ENCODE results near the gene PTPRD.
"Not testable (repeated sequence)": the region's sequence is repeated elsewhere in the genome, so short reads cannot be mapped to it uniquely, and the experiment has no call there.

Gene PTPRD

GRCh38 chr9:10479172-10479571, 133.6 kb downstream of the PTPRD start:
- DNase-seq (ENCODE audit: low spot score) = no peak

- DNase-seq (ENCODE audit: low spot score) = not testable (repeated sequence)
Observed at GRCh38 chr9:10449201-10449617, 163.6 kb downstream of the PTPRD start.

- no peak for DNase-seq (ENCODE audit: low spot score)
Observed at GRCh38 chr9:10447036-10447435, 165.8 kb downstream of the PTPRD start.

DNA sequence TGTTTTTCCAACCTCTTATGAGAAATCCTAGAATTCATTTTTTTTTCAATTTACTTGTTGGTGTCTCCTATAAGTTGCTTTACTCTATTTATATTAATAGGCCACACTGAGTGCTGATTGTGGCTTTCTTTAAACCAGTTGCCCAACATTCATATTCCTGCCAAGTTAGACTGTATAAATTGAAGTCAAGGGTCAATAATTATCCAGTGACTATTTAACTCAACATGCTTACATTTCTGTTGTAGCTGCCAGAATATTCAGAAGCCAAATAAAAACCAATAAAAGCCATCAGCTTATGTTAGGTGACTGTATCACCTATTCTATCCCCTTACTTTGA, 169.0 kb downstream of the PTPRD start:
- no peak for DNase-seq (ENCODE audit: low spot score)

- DNase-seq (ENCODE audit: low spot score) = no peak
Observed at GRCh38 chr9:10443181-10443867, 169.5 kb downstream of the PTPRD start.

DNA sequence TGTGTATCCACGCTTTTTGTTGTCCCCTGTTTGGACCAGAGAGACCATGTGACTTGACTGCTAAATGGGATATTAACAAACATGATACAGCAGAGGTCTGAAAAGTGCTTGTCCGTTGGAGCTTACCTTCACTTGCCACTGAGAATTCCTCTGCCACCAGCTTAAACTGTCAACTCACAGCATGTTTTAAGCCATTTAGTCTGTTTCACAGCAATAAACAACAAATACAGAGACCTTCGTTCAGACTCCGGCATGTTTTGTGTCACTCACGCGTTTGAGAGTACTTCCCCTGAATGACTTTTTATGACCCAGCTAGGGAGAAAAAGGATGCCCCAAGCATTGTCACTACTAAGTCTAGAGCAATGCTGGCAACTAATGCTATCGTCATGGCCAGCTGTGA, 173.8 kb downstream of the PTPRD start:
- no peak for DNase-seq (ENCODE audit: low spot score)

GRCh38 chr9:10436756-10437155, 176.0 kb downstream of the PTPRD start:
- DNase-seq (ENCODE audit: low spot score) = no peak

DNA sequence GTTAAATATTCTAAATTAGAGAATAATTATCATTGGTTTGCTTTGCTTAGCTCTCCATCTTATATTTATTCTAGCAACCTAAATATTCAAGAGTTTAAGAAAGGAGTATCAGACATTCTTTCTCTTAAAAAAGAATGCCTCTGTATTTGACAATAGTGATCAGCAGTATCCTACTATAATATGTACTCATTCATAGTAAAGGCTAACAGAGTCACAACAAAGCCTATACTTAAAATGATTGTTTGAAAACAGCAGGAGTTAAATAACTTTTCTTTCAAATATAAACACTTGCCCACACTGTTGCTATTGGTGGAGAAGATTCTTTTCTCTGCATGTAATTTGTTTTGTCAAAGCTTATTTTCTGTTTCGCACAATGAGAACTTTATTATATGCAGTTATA, 178.4 kb downstream of the PTPRD start:
- no peak for DNase-seq (ENCODE audit: low spot score)

DNA sequence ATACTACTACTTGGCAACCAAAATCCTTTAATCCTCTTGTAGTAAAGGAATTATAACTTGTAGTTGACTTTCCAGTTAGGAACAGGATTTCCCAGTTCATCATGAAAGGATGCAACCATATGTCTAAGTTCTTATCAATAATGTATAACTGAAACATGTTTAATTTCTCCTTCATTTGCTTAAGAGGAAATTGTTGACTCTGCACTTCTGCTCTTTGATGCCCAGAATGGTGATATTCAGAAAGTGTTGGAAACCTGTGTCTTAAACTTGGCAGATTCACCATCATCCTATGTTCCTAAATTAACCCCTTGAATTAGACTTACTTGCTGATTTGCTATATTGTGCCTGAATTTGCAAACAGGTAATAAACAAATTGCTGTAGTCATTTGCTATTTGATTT, 201.5 kb downstream of the PTPRD start:
- DNase-seq (ENCODE audit: low spot score) = no peak

GRCh38 chr9:10403283-10403682, 209.5 kb downstream of the PTPRD start:
- no peak for DNase-seq (ENCODE audit: low spot score)

GRCh38 chr9:10396615-10397014, 216.2 kb downstream of the PTPRD start:
- DNase-seq (ENCODE audit: low spot score) = no peak

- DNase-seq (ENCODE audit: low spot score) = no peak
Observed at GRCh38 chr9:10387282-10387681, 225.5 kb downstream of the PTPRD start.

DNA sequence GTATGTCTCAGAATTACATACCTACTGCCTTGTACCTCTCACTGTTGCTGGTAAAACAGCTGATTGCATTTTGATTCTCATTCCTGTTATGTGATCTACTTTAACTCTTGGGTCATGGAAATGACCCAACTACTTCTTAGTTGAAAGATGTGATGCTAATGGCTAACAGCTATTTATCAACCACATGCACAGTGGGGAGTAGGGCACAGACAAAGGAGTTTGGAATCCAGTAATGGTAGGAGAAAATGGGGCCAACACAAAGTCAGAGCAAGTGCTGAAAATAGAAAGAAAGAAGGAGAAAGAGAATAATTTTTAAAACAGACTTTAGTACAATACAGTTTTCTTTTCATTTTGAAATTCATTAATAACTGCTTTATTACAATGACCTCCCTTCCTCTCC, 241.0 kb downstream of the PTPRD start:
- no peak for DNase-seq (ENCODE audit: low spot score)

- no peak for DNase-seq (ENCODE audit: low spot score)
Observed at GRCh38 chr9:10366171-10366779, 246.5 kb downstream of the PTPRD start.

DNA sequence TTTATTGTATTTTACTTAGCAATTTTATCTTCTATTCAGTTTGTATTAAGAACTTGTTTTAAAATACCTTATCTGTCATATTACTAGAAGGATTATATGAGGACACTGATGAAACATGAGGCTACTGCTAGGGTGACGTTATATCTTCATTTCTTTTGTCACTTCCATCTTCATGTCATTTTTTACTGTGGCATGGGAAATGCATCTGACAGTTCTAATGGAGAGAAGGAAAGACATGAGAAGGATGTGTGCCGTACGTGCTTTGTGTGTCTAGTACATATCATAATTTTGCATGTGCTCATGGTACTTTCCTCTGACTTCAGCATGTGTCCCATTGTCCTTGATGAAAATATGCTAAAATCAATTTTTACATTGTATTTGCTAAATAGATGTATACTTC, 258.2 kb downstream of the PTPRD start:
- DNase-seq (ENCODE audit: low spot score) = no peak

DNA sequence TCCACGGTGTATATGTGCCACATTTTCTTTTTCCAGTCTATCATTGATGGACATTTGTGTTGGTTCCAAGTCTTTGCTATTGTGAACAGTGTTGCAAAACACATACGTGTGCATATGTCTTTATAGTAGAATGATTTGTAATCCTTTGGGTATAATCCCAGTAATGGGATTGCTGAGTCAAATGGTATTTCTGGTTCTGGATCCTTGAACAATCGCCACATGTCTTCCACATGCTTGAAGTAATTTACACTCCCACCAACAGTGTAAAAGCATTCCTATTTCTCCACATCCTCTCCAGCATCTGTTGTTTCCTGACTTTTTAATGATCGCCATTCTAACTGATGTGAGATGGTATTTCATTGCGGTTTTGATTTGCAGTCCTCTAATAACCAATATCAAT, 267.2 kb downstream of the PTPRD start:
- not testable (repeated sequence) for DNase-seq (ENCODE audit: low spot score)

GRCh38 chr9:10341057-10341456, 271.7 kb downstream of the PTPRD start:
- DNase-seq (ENCODE audit: low spot score) = no peak

- DNase-seq (ENCODE audit: low spot score) = no peak
Observed at GRCh38 chr9:10339152-10339551, 273.6 kb downstream of the PTPRD start.

GRCh38 chr9:10331157-10331556, 281.6 kb downstream of the PTPRD start:
- DNase-seq (ENCODE audit: low spot score) = no peak

DNA sequence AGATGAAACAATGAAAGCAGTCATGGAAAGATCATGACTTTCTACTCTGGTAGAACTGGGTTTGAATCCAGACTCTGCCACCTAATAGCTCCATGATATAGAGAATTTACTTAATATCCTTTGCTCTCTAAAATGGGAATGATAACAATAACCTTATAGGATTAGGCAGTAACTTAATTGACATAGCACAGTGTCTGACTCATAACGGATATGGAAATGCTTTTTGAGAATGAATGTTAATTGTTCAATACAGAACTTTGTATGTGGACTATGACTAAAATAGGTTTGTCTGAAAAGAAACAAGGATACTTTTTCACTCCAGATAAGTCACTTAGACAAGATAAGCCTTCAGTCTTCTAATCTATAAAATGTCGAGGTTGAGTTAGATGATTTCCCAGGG, 330.7 kb downstream of the PTPRD start:
- no peak for DNase-seq (ENCODE audit: low spot score)

- no peak for DNase-seq (ENCODE audit: low spot score)
Observed at GRCh38 chr9:10274988-10275387, 337.8 kb downstream of the PTPRD start.

DNA sequence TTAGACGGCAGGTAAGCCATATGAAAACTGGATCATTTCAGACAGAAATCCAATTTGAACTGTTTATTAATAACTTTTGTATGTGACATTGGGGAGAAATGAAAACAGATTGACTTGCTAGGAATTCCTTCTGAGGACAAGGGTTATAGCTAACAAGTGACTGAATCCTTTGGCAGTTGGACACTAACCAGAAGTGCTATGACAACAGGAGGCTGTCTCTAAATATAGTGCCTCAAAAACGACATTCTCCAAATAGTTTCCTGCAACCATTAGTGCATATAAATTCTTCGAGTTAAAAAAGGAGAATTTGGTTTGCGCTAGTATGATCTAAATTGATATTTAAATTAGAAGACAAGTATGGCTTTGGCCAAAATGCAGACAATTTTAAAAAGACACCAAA, 338.6 kb downstream of the PTPRD start:
- DNase-seq (ENCODE audit: low spot score) = no peak

DNA sequence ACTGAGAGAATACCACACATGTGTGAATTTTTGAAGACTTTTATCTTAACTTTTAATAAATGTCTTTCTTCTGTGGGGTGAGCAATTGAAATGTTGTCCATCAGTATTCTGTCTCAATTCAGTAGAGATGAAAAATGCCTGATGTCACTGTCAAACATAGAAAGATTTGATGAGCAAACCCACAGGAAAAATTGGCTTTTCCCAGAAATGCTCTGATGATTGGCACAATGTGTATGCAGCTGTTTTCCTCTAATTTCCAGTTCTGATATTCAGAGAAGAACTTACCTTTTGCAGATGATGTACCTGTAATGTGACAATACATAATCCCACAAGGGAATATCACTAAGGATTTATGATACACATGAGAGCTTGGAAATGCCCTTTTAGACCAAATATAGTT, 340.0 kb downstream of the PTPRD start:
- DNase-seq (ENCODE audit: low spot score) = no peak
